SK-N-SH treated with all-trans-retinoic acid at 6 μM for 48 hours (cell line): ENCODE measurements around the gene ARAP1.

ENCODE experiments used
- ATAC-seq: fragments of 200-7000 bp; cut with Tn5 transposase; 3 replicates; pipeline ENCODE4 v1.9.1; 2020; ENCODE audit warnings: mild to moderate bottlenecking, moderate library complexity
- ARNTL ChIP-seq: fragments of 450-650 bp; formaldehyde crosslinking; IDR thresholded peaks from 2 replicates; pipeline ENCODE4 v1.5.0; 2020; ENCODE audit warnings: low read depth, mild to moderate bottlenecking, moderate library complexity, borderline replicate concordance
- BACH2 ChIP-seq: fragments of 250-450 bp; sonication (Bioruptor Pico); IDR thresholded peaks from 2 replicates; pipeline ENCODE4 v1.9.0; 2021; ENCODE audit warnings: mild to moderate bottlenecking, borderline replicate concordance
- CSDC2 ChIP-seq: fragments of 250-450 bp; sonication (Bioruptor Pico); IDR thresholded peaks from 2 replicates; pipeline ENCODE4 v1.5.0; 2020; ENCODE audit warnings: mild to moderate bottlenecking, moderate library complexity
- ESRRG ChIP-seq: fragments of 250-450 bp; sonication (Bioruptor Pico); IDR thresholded peaks from 2 replicates; pipeline ENCODE4 v1.6.1; 2021; ENCODE audit warnings: mild to moderate bottlenecking
- GLIS3 ChIP-seq: fragments of 250-450 bp; sonication (Bioruptor Pico); IDR thresholded peaks from 2 replicates; pipeline ENCODE4 v1.5.0; 2020; ENCODE audit warnings: mild to moderate bottlenecking, moderate library complexity
- ISL1 ChIP-seq: fragments of 250-450 bp; sonication (Bioruptor Pico); IDR thresholded peaks from 2 replicates; pipeline ENCODE4 v2.1.2; 2022; ENCODE audit warnings: mild to moderate bottlenecking, moderate library complexity
- OSR1 ChIP-seq: fragments of 250-450 bp; sonication (Bioruptor Pico); IDR thresholded peaks from 2 replicates; pipeline ENCODE4 v1.8.0; 2022; ENCODE audit warnings: moderate library complexity, mild to moderate bottlenecking, inconsistent platforms
- TCF4 ChIP-seq: fragments of 250-450 bp; sonication (Bioruptor Pico); IDR thresholded peaks from 2 replicates; pipeline ENCODE4 v1.8.0; 2021; ENCODE audit warnings: mild to moderate bottlenecking, moderate library complexity, borderline replicate concordance
- ZC3H10 ChIP-seq: fragments of 250-450 bp; sonication (Bioruptor Pico); IDR thresholded peaks from 2 replicates; pipeline ENCODE4 v1.5.1; 2021; ENCODE audit warnings: mild to moderate bottlenecking, moderate library complexity
- ZNF565 ChIP-seq: fragments of 450-650 bp; formaldehyde crosslinking; conservative IDR thresholded peaks from 2 replicates; pipeline ENCODE4 v1.5.0; 2020; ENCODE audit warnings: low read depth, mild to moderate bottlenecking, moderate library complexity
- ZNF70 ChIP-seq: fragments of 450-650 bp; formaldehyde crosslinking; IDR thresholded peaks from 2 replicates; pipeline ENCODE4 v1.5.0; 2020; ENCODE audit warnings: mild to moderate bottlenecking, moderate library complexity
- ZNF8 ChIP-seq: fragments of 450-650 bp; formaldehyde crosslinking; IDR thresholded peaks from 2 replicates; pipeline ENCODE4 v1.5.0; 2020; ENCODE audit warnings: mild to moderate bottlenecking, moderate library complexity
- TF ChIP-seq, protein P1 (sequence below): fragments of 250-450 bp; sonication (Bioruptor Pico); IDR thresholded peaks from 2 replicates; pipeline ENCODE4 v1.8.0; 2021; ENCODE audit warnings: low read depth, mild to moderate bottlenecking, moderate library complexity, borderline replicate concordance
- TF ChIP-seq, protein P2 (sequence below): fragments of 250-450 bp; sonication (Bioruptor Pico); IDR thresholded peaks from 2 replicates; pipeline ENCODE4 v1.5.1; 2021; ENCODE audit warnings: mild to moderate bottlenecking, moderate library complexity
- TF ChIP-seq, protein P3 (sequence below): fragments of 250-450 bp; sonication (Bioruptor Pico); IDR thresholded peaks from 2 replicates; pipeline ENCODE4 v1.5.0; 2020; ENCODE audit warnings: mild to moderate bottlenecking, moderate library complexity
- TF ChIP-seq, protein P4 (sequence below): fragments of 250-450 bp; sonication (Bioruptor Pico); IDR thresholded peaks from 2 replicates; pipeline ENCODE4 v1.5.1; 2020; ENCODE audit warnings: low read depth, mild to moderate bottlenecking, moderate library complexity
- TF ChIP-seq, protein P5 (sequence below): fragments of 250-450 bp; sonication (Bioruptor Pico); IDR thresholded peaks from 2 replicates; pipeline ENCODE4 v1.8.0; 2020; ENCODE audit warnings: mild to moderate bottlenecking, moderate library complexity, borderline replicate concordance

ARAP1 gene

DNA sequence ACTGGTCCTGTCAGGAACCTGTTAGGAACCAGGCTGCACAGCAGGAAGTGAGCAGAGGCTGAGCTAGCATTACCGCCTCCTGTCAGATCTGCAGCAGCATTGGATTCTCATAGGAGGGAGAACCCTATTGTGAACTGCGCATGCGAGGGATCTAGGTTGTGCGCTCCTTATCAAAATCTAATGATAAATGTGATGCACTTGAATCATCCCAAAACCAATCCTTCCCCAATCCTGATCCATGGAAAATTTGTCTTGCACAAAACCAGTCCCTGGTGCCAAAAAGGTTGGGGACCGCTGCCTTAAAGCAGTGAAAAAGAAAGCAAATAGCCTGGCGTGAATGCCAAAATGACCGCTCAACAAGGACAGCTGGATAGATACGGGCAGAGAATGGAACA lies 1.9 kb upstream of the ARAP1 start:
- TF ChIP-seq, protein P1, sequence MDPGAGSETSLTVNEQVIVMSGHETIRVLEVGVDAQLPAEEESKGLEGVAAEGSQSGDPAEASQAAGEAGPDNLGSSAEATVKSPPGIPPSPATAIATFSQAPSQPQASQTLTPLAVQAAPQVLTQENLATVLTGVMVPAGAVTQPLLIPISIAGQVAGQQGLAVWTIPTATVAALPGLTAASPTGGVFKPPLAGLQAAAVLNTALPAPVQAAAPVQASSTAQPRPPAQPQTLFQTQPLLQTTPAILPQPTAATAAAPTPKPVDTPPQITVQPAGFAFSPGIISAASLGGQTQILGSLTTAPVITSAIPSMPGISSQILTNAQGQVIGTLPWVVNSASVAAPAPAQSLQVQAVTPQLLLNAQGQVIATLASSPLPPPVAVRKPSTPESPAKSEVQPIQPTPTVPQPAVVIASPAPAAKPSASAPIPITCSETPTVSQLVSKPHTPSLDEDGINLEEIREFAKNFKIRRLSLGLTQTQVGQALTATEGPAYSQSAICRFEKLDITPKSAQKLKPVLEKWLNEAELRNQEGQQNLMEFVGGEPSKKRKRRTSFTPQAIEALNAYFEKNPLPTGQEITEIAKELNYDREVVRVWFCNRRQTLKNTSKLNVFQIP (CRISPR knock-in tag): no peak
- TF ChIP-seq TCF4 (CRISPR knock-in tag) (no peak), ARNTL (no peak), ZNF8 (CRISPR knock-in tag) (no peak), ZNF565 (CRISPR knock-in tag) (no peak), ZC3H10 (no peak), BACH2 (no peak), CSDC2 (CRISPR knock-in tag) (no peak)
- ATAC-seq: no peak

DNA sequence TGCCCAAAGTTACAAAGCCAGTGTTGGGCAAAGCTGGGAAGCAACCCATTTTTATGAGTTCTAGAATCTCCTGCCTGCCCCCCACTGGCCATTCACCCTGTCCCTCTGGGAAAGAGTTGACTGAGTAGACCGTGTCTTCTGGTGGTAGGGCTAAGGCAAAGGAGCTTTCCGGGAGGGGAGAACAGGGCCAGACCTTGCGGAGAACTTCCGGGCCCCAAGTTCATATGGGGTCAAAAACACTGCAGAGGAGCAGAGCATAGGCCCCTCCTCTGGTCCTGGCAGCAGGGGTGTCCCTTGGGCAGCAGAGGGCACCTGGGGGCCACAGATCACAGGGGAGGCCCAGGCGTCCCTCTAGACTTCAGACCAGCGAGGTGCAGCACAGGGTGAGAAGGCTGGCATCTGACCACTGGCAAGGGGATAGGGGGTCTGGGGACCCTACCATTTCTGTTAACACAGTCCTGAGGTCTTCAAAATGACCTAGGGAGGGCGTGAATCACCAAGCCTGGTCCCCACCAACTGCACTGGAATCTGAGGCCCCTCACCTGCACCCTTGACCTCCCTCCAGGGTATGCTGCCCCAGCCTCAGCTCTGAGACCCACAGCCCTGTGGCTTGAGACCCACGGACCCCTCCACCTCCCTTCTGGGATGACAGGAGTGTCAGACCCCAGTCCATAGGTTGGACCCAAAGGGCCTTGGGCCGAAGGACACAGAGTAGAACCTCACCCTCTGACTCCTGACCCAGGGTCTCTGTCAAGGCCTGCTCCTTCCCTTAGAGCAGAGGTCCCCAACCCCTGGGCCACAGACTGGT lies 1.3 kb upstream of the ARAP1 start:
- TF ChIP-seq, protein P2, sequence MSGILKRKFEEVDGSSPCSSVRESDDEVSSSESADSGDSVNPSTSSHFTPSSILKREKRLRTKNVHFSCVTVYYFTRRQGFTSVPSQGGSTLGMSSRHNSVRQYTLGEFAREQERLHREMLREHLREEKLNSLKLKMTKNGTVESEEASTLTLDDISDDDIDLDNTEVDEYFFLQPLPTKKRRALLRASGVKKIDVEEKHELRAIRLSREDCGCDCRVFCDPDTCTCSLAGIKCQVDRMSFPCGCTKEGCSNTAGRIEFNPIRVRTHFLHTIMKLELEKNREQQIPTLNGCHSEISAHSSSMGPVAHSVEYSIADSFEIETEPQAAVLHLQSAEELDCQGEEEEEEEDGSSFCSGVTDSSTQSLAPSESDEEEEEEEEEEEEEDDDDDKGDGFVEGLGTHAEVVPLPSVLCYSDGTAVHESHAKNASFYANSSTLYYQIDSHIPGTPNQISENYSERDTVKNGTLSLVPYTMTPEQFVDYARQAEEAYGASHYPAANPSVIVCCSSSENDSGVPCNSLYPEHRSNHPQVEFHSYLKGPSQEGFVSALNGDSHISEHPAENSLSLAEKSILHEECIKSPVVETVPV: no peak
- TF ChIP-seq CSDC2 (CRISPR knock-in tag): no peak
- TF ChIP-seq ZNF70: no peak
- TF ChIP-seq ZNF565 (CRISPR knock-in tag): no peak
- no peak for TF ChIP-seq GLIS3
- no peak for TF ChIP-seq ZNF8 (CRISPR knock-in tag)
- TF ChIP-seq ARNTL: no peak
- no peak for TF ChIP-seq OSR1
- TF ChIP-seq, protein P1 (CRISPR knock-in tag): no peak
- TF ChIP-seq, protein P3, sequence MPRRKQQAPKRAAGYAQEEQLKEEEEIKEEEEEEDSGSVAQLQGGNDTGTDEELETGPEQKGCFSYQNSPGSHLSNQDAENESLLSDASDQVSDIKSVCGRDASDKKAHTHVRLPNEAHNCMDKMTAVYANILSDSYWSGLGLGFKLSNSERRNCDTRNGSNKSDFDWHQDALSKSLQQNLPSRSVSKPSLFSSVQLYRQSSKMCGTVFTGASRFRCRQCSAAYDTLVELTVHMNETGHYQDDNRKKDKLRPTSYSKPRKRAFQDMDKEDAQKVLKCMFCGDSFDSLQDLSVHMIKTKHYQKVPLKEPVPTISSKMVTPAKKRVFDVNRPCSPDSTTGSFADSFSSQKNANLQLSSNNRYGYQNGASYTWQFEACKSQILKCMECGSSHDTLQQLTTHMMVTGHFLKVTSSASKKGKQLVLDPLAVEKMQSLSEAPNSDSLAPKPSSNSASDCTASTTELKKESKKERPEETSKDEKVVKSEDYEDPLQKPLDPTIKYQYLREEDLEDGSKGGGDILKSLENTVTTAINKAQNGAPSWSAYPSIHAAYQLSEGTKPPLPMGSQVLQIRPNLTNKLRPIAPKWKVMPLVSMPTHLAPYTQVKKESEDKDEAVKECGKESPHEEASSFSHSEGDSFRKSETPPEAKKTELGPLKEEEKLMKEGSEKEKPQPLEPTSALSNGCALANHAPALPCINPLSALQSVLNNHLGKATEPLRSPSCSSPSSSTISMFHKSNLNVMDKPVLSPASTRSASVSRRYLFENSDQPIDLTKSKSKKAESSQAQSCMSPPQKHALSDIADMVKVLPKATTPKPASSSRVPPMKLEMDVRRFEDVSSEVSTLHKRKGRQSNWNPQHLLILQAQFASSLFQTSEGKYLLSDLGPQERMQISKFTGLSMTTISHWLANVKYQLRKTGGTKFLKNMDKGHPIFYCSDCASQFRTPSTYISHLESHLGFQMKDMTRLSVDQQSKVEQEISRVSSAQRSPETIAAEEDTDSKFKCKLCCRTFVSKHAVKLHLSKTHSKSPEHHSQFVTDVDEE (CRISPR knock-in tag): no peak
- TF ChIP-seq, protein P4, sequence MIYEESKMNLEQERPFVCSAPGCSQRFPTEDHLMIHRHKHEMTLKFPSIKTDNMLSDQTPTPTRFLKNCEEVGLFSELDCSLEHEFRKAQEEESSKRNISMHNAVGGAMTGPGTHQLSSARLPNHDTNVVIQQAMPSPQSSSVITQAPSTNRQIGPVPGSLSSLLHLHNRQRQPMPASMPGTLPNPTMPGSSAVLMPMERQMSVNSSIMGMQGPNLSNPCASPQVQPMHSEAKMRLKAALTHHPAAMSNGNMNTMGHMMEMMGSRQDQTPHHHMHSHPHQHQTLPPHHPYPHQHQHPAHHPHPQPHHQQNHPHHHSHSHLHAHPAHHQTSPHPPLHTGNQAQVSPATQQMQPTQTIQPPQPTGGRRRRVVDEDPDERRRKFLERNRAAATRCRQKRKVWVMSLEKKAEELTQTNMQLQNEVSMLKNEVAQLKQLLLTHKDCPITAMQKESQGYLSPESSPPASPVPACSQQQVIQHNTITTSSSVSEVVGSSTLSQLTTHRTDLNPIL (CRISPR knock-in tag): no peak
- TF ChIP-seq ESRRG (CRISPR knock-in tag): no peak
- TF ChIP-seq TCF4 (CRISPR knock-in tag): no peak
- TF ChIP-seq, protein P5, sequence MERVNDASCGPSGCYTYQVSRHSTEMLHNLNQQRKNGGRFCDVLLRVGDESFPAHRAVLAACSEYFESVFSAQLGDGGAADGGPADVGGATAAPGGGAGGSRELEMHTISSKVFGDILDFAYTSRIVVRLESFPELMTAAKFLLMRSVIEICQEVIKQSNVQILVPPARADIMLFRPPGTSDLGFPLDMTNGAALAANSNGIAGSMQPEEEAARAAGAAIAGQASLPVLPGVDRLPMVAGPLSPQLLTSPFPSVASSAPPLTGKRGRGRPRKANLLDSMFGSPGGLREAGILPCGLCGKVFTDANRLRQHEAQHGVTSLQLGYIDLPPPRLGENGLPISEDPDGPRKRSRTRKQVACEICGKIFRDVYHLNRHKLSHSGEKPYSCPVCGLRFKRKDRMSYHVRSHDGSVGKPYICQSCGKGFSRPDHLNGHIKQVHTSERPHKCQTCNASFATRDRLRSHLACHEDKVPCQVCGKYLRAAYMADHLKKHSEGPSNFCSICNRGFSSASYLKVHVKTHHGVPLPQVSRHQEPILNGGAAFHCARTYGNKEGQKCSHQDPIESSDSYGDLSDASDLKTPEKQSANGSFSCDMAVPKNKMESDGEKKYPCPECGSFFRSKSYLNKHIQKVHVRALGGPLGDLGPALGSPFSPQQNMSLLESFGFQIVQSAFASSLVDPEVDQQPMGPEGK: no peak
- no peak for TF ChIP-seq ISL1 (CRISPR knock-in tag)
- no peak for ATAC-seq
